ENCODE results near the gene SOX1. TPM values are rescaled to one million over a fixed set of nuclear protein-coding genes. Genes with fewer than 3 reads are reported as not detected.

Gene SOX1
- total RNA-seq, 3 donors from 2014 or later (not counting 1 experiment from before 2014, with no cell fraction given): not detected

DNA sequence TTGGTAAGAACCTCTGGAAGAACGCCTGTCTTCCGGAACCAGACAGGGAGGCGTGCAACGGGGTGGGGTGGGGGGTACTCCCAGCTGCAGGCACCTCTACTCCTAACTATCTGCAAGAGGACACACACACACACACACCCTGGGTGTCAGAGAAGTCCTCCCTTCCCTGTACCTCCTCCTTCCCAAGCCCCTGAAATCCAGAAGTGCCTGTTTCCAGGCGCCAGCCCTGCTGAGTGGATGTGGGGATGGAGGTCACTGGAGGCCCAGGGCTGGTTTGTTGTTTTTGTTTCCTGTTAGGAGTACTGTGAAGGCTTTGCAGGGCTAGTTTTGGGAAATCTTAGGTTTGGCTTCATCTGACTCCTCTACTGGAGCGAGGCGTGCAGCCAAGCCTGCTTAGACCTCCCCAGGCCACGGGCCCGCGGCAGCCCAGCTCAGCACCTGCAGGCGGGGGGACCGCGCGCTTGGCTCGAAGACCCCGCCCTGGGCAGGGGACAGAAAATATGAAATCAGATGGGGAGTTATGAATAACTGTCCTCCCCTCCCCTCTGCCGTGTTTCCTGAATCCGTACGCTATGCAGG lies 36.4 kb downstream of the SOX1 start:
- no peaks in the 10 kb centered on the region for H3K36me3 ChIP-seq (ENCODE audit: control insufficient read depth, insufficient read depth, low read length)
- no peak overlapping the region for H3K4me3 Mint-ChIP-seq
- H3K36me3 Mint-ChIP-seq: no peaks in the 10 kb centered on the region
- DNase-seq: no peak
- H3K27me3 Mint-ChIP-seq (ENCODE audit: low read depth in 2 of 2): peaks cover 36 to 50% of the 10 kb centered on the region in 2 donors
- no peaks in the 10 kb centered on the region for H3K9me3 ChIP-seq (ENCODE audit: control insufficient read depth, insufficient read depth, low read length)
- ATAC-seq: no peak
- H3K27me3 ChIP-seq (ENCODE audit: control insufficient read depth, insufficient read depth, low read length): peaks cover 25% of the 10 kb centered on the region
- H3K4me1 ChIP-seq (ENCODE audit: control insufficient read depth, insufficient read depth, low read length): no peaks in the 10 kb centered on the region
- TF ChIP-seq, protein P1, sequence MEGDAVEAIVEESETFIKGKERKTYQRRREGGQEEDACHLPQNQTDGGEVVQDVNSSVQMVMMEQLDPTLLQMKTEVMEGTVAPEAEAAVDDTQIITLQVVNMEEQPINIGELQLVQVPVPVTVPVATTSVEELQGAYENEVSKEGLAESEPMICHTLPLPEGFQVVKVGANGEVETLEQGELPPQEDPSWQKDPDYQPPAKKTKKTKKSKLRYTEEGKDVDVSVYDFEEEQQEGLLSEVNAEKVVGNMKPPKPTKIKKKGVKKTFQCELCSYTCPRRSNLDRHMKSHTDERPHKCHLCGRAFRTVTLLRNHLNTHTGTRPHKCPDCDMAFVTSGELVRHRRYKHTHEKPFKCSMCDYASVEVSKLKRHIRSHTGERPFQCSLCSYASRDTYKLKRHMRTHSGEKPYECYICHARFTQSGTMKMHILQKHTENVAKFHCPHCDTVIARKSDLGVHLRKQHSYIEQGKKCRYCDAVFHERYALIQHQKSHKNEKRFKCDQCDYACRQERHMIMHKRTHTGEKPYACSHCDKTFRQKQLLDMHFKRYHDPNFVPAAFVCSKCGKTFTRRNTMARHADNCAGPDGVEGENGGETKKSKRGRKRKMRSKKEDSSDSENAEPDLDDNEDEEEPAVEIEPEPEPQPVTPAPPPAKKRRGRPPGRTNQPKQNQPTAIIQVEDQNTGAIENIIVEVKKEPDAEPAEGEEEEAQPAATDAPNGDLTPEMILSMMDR (IDR thresholded peaks at IDR 0.05): no peak
- no peaks in the 10 kb centered on the region for H3K9me3 Mint-ChIP-seq
- WGBS (ENCODE audit: insufficient coverage): 22% methylated on average over 10 of the region's 19 CpGs
- no peak overlapping the region for H3K27ac Mint-ChIP-seq
- no peak overlapping the region for H3K27ac ChIP-seq (ENCODE audit: low read length)
- no peak overlapping the region for H3K4me3 ChIP-seq (ENCODE audit: low read length)
- H3K4me1 Mint-ChIP-seq: no peaks in the 10 kb centered on the region
- intact Hi-C loops (cut with micrococcal nuclease): no loop called here

DNA sequence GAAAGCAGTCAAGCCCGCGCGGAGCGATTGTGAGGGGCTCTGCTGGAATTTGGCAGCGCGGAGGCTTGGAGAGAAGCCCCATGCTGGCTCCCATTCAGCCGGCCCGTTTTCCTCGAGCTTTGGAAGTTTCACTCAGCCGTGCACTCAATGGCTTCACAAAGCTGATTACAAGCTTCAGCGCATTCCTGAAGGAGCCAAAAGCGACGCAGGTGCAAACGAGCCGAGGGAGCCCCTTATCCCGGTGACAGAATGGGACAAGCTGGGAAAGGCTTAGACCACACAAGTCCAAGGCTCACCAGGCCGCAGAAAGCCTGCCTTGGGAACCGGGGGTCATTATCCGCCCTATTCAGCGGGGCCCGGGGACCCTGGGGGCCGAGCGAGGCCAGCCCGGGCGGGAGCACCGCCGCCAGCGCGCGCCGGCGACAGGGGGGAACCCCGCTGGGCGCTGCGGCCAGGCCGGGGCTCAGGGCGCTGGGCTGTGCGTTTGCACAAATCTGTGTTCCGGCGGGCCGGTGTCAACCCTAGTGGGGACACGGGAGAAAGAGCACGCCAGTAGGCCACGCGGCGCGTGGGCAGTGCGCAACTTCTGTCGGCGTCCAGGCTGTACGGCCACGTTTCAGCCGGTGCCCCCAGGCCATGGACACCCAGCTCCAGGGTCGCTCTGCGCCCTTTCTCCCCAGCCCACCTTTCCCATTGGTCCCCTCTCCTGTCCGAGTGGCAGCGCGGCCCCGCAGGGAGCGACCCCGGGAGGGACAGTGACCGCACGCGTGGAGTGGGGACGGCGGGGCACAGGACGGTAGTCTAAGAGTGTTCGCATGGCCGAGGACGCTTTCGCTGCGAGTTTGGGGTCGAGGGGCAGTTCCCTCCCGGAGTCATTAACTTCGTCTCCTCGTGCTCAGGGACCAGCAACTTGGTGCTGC lies 37.3 kb downstream of the SOX1 start:
- Histone ChIP-seq H3K27ac (ENCODE audit: low read length) (no peak overlapping the region), H3K4me1 (ENCODE audit: control insufficient read depth, insufficient read depth, low read length) (no peaks in the 10 kb centered on the region), H3K4me3 (ENCODE audit: low read length) (no peak overlapping the region), H3K36me3 (ENCODE audit: control insufficient read depth, insufficient read depth, low read length) (no peaks in the 10 kb centered on the region), H3K9me3 (ENCODE audit: control insufficient read depth, insufficient read depth, low read length) (no peaks in the 10 kb centered on the region), H3K27me3 (ENCODE audit: control insufficient read depth, insufficient read depth, low read length) (peaks cover 25% of the 10 kb centered on the region)
- peaks cover 40 to 47% of the 10 kb centered on the region in 2 donors for H3K27me3 Mint-ChIP-seq (ENCODE audit: low read depth in 2 of 2)
- no peak for ATAC-seq
- H3K9me3 Mint-ChIP-seq: no peaks in the 10 kb centered on the region
- DNase-seq: no peak
- no peaks in the 10 kb centered on the region for H3K4me1 Mint-ChIP-seq
- intact Hi-C loops (cut with micrococcal nuclease): no loop called here
- 9% methylated on average over 76 of the region's 76 CpGs for WGBS (ENCODE audit: insufficient coverage)
- H3K27ac Mint-ChIP-seq: no peak overlapping the region
- TF ChIP-seq, protein P1 (IDR thresholded peaks at IDR 0.05): no peak
- no peaks in the 10 kb centered on the region for H3K36me3 Mint-ChIP-seq
- no peak overlapping the region for H3K4me3 Mint-ChIP-seq

DNA sequence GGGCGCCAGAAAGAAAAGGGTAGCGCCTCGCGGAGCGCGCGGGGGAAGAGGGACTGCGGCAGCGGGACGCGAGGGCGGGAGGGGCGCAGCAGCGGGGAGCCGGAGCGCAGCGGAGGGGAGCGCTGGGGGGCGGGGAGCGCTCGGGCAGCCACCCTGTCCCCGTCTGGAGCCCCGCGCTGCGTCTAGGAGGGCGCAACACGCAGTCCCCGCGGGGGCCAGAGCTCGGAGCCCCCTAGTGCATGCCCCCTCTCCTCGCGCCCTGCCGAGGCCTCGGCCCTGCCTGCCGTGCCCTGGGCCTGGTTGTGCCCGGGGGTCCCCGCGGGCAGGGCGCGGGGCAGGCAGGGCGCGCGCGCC lies 37.9 kb downstream of the SOX1 start:
- no peaks in the 10 kb centered on the region for H3K9me3 ChIP-seq (ENCODE audit: control insufficient read depth, insufficient read depth, low read length)
- no peaks in the 10 kb centered on the region for H3K4me1 ChIP-seq (ENCODE audit: control insufficient read depth, insufficient read depth, low read length)
- Mint-ChIP-seq H3K4me3 (no peak overlapping the region), H3K27me3 (ENCODE audit: low read depth in 2 of 2) (peaks cover 41 to 44% of the 10 kb centered on the region in 2 donors), H3K36me3 (no peaks in the 10 kb centered on the region), H3K4me1 (no peaks in the 10 kb centered on the region), H3K9me3 (no peaks in the 10 kb centered on the region), H3K27ac (no peak overlapping the region)
- DNase-seq (no peak), ATAC-seq (no peak)
- peaks cover 25% of the 10 kb centered on the region for H3K27me3 ChIP-seq (ENCODE audit: control insufficient read depth, insufficient read depth, low read length)
- intact Hi-C loops (cut with micrococcal nuclease): no loop called here
- no peak overlapping the region for H3K27ac ChIP-seq (ENCODE audit: low read length)
- WGBS (ENCODE audit: insufficient coverage): 8% methylated on average over 44 of the region's 44 CpGs
- H3K4me3 ChIP-seq (ENCODE audit: low read length): no peak overlapping the region
- H3K36me3 ChIP-seq (ENCODE audit: control insufficient read depth, insufficient read depth, low read length): no peaks in the 10 kb centered on the region
- TF ChIP-seq, protein P1 (IDR thresholded peaks at IDR 0.05): no peak
